ENCODE results near the gene AUNIP. TPM values are rescaled to one million over a fixed set of nuclear protein-coding genes. Genes with fewer than 3 reads are reported as not detected.

Gene AUNIP
- total RNA-seq, 1 donor from 2014 or later = 3.2 TPM

DNA sequence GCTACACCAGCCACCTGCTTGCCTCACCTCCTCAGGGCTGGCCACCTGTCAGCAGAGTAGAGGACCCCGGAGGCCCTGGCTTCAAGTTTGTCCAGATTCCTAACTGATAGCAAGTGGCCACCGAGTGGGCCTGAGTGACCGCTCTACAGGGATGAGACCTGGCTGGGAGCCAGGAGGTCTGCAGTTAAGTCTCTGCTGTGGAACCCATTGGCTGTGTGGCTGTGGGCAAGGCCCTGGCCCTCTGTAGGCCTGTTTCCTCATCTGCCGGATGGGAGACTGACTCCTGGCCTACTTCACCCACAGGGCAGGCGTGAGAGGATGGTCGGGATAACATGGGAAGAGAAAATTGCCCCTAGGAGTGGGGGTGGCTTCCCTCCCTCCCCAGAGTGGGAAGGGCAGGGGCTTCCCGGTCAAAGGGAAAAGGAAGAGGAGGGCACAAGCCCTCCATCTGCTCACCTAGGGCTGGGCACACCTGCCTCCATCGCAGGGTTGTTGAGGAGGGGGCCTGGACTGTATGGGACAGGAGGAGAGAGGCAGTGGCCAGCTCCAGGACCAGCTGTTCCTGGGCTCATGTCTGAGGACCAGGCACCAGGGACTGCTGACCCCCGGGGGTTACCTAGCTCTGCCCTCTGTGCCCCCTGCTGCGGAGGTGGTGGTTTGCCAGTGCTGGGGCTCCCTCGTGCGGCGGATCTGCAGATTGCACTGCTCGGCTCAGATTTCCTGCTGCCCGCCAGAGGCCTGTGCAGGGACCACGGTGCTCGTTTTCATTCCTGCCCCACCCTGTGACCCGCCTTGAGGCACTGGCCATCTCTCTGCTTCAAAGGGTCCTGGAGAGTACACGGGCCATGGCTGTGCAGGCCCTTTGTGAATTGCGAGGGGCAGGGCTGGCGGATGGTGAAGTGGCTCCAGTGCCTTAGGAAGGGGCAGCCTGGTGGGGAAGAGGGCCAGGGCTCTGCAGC lies 48.6 kb downstream of the AUNIP start:
- DNase-seq (ENCODE audit: low read depth in 2 of 2) = peak in 1 of 2 donors; percentile 57

- no peak for DNase-seq (ENCODE audit: low read depth in 2 of 2)
These were observed 49.3 kb downstream of the AUNIP start for GRCh38 chr1:25809929-25810328.

DNA sequence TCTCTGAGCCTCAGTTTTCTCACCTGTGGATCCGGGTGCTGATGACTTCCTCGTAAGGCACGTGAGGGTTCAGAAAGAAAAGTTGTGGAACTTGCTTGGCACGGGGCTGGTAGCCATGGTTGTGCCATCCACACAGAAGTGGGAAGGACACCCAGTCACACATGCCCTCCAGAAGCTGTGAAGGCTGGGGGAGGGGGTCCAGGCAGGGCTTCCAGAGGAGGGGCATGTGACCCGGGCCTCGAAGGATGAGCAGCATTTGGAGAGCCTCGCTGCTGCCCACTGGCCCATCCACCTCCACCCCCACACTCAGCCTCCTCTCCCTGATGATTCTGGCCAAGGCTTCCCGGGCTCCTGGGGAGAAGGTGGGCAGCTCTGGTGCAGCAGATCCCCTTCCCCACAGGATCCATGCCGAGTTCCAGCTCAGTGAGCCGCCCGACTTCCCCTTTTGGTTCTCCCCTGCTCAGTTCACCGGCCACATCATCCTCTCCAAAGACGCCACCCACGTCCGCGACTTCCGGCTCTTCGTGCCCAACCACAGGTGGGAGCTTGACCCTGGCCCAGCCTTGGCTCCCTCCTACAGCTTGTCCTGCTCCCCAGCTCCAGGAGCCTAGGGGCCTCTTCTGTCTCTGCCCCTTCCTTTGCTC lies 49.9 kb downstream of the AUNIP start:
- no peak for DNase-seq (ENCODE audit: low read depth in 2 of 2)

- DNase-seq (ENCODE audit: low read depth in 2 of 2) = no peak
These were observed 50.6 kb downstream of the AUNIP start for GRCh38 chr1:25808481-25809244.

- DNase-seq (ENCODE audit: low read depth in 2 of 2) = no peak
These were observed 51.5 kb downstream of the AUNIP start for GRCh38 chr1:25807480-25808390.

- peak in 1 of 2 donors; percentile 66 for DNase-seq (ENCODE audit: low read depth in 2 of 2)
These were observed 52.8 kb downstream of the AUNIP start for GRCh38 chr1:25806418-25806817.

- peak; percentile 66 to 71 for DNase-seq (ENCODE audit: low read depth in 2 of 2)
These were observed 53.4 kb downstream of the AUNIP start for GRCh38 chr1:25805863-25806225.

- DNase-seq (ENCODE audit: low read depth in 2 of 2) = peak; percentile 51
These were observed 54.0 kb downstream of the AUNIP start for GRCh38 chr1:25804964-25805862.

- DNase-seq (ENCODE audit: low read depth in 2 of 2) = peak in 1 of 2 donors; percentile 49
These were observed 54.9 kb downstream of the AUNIP start for GRCh38 chr1:25804244-25804963.

- no peak for DNase-seq (ENCODE audit: low read depth in 2 of 2)
These were observed 55.9 kb downstream of the AUNIP start for GRCh38 chr1:25803368-25803767.

- DNase-seq (ENCODE audit: low read depth in 2 of 2) = no peak
These were observed 56.3 kb downstream of the AUNIP start for GRCh38 chr1:25802915-25803314.

- no peak for DNase-seq (ENCODE audit: low read depth in 2 of 2)
These were observed 58.4 kb downstream of the AUNIP start for GRCh38 chr1:25800703-25801377.

DNA sequence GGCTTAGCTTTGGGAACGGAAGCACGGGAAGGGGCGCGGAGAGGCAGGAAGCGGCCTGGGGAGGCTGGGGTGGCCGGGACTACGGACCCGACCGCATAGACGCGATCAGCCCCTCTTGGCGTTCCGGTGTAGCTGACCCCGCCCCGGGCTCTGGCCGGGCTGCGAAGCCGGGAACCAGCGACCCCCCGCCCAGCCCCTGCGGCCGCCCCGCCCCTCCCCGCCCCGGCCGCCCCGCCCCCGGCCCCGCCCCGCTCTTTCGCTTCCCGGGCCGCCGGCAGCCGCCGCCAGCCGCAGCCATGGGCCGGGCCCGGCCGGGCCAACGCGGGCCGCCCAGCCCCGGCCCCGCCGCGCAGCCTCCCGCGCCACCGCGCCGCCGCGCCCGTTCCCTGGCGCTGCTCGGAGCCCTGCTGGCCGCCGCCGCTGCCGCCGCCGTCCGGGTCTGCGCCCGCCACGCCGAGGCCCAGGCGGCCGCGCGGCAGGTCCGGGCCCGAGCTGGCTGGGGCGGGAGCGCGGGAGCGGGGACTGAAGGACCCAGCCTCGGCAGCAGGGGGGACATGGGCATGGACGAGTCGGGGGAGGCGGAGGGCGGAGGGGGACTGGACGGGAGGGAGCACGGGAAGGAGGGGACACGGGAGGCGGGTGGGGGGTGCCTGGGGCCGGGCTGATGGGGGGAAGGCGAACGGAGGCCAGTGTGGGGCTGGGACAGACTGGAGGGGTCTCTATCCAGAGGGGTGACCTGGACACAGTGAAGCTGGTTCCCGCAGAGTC lies 59.1 kb downstream of the AUNIP start, which contains the start of gene SELENON:
Gene SELENON, plus strand, starts transcription at position 259 of the 768 bp plus-strand sequence. Its CDS starts 38 bp downstream, at position 297.
- DNase-seq (ENCODE audit: low read depth in 2 of 2) = peak; percentile 54 to 61

DNA sequence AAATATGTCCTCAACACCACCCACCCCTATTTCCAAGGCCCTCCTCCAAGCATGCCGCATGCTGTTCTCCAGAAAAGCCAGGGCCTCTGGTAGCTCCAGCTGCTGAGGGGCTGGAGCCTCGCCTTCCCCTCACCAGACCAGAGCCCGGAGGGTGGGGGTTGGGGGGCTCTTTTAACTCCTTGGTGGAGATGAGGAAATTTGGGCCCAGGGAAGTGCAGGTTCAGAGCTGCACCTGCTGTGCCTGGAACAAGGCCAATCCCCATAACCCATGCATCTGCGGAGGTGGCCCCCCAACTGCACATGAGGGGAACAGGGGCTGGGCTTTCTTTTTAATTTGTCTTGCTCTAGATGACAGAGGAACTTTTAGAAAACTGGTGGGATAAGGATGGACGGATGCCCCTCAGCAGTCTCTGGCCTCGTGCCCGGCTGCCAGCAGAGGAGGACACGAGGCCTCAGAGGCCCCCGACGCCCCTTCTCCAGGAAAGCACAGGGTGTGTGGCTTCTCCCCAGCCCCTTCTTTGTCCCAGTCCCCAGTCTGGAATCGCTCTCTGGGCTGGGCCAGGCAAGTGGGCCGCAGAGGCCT lies 59.8 kb downstream of the AUNIP start:
- no peak for DNase-seq (ENCODE audit: low read depth in 2 of 2)

DNA sequence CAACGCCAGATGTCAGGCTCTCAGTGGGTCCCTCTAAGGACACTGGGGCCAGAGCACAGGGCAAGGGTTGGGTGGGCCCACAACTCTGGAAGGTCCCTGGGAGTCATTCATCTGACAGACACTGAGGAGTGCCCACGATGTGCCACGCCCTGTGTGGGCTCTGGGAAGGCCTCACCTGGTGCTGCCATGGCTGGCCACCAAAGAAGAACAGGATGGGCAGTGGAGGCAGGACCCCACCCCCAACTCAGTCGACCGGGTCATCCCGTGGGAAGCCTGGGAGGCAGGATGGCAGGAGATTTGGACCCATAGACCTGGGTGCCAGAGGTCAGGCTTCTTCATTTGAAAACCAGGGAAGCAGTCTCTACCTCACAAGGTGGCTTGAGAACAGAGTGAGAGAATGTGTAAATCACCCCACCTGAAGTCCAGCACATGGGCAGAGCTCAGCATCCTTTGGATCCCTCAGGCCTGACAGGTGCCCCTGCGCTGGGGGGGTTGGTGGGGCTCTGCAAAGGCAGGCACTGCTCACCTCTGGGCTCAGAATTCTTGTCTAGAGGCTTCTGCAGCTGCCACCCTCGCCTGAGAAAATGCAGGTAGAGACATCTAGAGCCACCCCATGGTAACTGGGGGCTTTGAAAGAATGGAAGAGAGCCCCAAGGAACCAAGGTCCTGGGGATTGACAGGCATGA lies 60.4 kb downstream of the AUNIP start:
- no peak for DNase-seq (ENCODE audit: low read depth in 2 of 2)

DNA sequence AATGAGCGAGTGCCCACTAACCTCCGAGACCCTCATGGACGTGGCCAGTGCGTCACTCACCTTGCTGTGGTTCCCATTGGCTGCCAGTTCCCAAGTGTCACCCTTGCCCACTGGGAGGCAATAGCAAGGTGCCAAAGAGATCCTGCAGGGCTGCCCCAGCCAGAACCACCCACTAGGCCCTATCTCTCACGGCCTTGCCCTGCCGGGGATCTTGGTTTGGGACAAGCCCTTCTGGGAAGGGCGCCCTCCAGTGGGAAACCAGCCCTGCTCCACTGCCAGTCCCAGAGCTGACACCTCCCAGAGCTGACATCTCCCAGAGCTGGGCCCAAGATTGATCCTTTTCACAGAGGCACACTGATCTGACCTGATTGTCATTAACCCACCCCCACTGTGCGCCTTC lies 61.3 kb downstream of the AUNIP start:
- peak in 1 of 2 donors; percentile 26 for DNase-seq (ENCODE audit: low read depth in 2 of 2)

Data from dermis microvascular lymphatic vessel endothelial cell (primary cell).